NT2/D1 (cell line): ENCODE measurements around the gene ACSBG1.

Experiments
- DNase-seq: peaks from one replicate; pipeline ENCODE4 v3.0.0-alpha.2; 2011; ENCODE audit warnings: low read depth, low spot score
- H3K27me3 ChIP-seq: 2 replicates; pipeline ENCODE4 v1.6.0; 2011; ENCODE audit warnings: mild to moderate bottlenecking; ENCODE audit not compliant: insufficient read length, insufficient read depth
- H3K36me3 ChIP-seq: 2 replicates; pipeline ENCODE4 v1.6.1; 2011; ENCODE audit warnings: mild to moderate bottlenecking, low read length, mixed read lengths; ENCODE audit not compliant: insufficient read depth, insufficient read length
- H3K4me1 ChIP-seq: 2 replicates; pipeline ENCODE4 v1.5.1; 2011; ENCODE audit not compliant: insufficient read depth, insufficient read length
- H3K4me3 ChIP-seq: 2 replicates; pipeline ENCODE4 v1.5.1; 2011; ENCODE audit warnings: low read depth; ENCODE audit not compliant: insufficient read length
- H3K9ac ChIP-seq: 2 replicates; pipeline ENCODE4 v1.6.0; 2011; ENCODE audit warnings: low read depth; ENCODE audit not compliant: insufficient read length
- H3K9me3 ChIP-seq: 2 replicates; pipeline ENCODE4 v1.5.1; 2011; ENCODE audit warnings: mild to moderate bottlenecking, low read length; ENCODE audit not compliant: insufficient read depth
- SUZ12 ChIP-seq: IDR thresholded peaks from 2 replicates; pipeline ENCODE4 v1.6.1; 2011; ENCODE audit not compliant: insufficient read length, insufficient read depth; ENCODE audit errors: extremely low read depth
- YY1 ChIP-seq: IDR thresholded peaks from 2 replicates; pipeline ENCODE4 v1.6.1; 2011; ENCODE audit not compliant: insufficient read length, insufficient read depth
- ZNF274 ChIP-seq: IDR thresholded peaks from 2 replicates; pipeline ENCODE4 v1.6.1; 2011; ENCODE audit warnings: mild to moderate bottlenecking, low read depth, low read length

Gene ACSBG1

DNA sequence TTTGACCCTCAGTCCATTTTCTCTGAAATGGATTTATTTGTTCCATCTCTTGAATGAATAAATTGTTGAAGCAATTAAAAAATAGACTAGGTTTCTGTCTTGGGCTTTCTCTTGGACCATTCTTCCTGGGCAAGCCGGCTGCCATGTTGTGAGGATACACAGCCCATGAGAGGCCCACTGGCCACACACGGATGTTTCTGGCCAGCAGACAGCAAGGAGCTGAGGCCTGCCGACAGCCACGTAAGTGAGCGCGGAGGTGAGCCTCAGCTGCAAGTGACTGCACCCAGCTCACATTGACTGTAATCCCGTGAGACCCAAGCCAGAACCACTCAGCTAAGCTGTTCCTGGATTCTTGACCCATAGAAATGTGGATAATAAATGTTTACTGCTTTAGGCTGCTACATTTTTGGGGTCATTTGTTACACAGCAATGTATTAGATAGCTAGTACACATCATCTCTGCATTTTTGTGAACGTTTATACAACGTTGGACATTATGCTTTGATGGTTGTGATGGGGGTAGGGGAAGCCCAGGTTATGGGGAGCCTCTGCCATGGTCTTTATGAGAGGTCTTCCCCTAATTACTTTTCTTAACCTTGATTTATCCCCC is 62.4 kb downstream of the ACSBG1 start:
- TF ChIP-seq YY1 (no peak), ZNF274 (no peak), SUZ12 (no peak)
- Histone ChIP-seq H3K27me3 (no peaks in the 10 kb centered on the region), H3K4me1 (no peaks in the 10 kb centered on the region), H3K9me3 (no peaks in the 10 kb centered on the region), H3K4me3 (no peak overlapping the region), H3K9ac (no peak overlapping the region), H3K36me3 (peaks cover 64% of the 10 kb centered on the region)
- DNase-seq = no peak

GRCh38 chr15:78170848-78171773 is 63.3 kb downstream of the ACSBG1 start:
- Histone ChIP-seq H3K9me3 (no peaks in the 10 kb centered on the region), H3K9ac (no peak overlapping the region), H3K27me3 (no peaks in the 10 kb centered on the region), H3K4me3 (no peak overlapping the region), H3K36me3 (peaks cover 71% of the 10 kb centered on the region), H3K4me1 (no peaks in the 10 kb centered on the region)
- no peak for DNase-seq
- TF ChIP-seq ZNF274 (no peak), SUZ12 (no peak), YY1 (no peak)

GRCh38 chr15:78168608-78169007 is 65.8 kb downstream of the ACSBG1 start:
- no peak overlapping the region for H3K9ac ChIP-seq
- no peak overlapping the region for H3K4me3 ChIP-seq
- DNase-seq = no peak
- TF ChIP-seq YY1 = no peak
- no peak for TF ChIP-seq ZNF274
- no peak for TF ChIP-seq SUZ12
- H3K9me3 ChIP-seq = no peaks in the 10 kb centered on the region
- no peaks in the 10 kb centered on the region for H3K27me3 ChIP-seq
- H3K36me3 ChIP-seq = peaks cover 83% of the 10 kb centered on the region
- no peaks in the 10 kb centered on the region for H3K4me1 ChIP-seq

DNA sequence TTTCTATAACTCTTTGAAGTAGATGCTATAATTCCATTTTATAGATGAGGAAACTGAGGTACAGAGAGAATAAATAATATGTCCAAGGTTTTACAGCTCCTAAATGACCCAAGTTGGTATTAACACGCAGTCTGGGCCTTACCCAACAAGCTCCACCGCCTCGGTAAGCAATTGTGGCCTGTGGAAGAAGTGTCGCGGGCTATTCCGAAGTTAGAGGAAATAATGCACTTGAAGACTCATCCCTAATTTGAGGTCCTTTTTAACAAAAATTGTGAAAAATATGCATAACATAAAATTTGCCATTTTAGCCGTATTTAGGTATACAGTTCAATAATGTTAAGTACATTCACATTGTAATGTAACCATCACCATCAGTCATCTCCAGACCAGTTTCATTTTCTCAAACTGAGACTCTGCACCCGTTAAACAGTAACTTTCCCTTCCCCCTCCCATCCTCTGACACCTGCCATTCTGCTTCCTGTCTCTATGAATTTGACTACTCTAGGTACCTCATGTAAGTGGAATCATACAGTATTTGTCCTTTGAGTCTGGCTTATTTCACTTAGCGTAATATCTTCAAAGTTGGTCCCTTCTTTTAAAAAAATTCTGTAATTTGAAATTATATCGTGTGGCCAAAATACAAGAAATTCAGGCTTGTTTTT is 67.0 kb downstream of the ACSBG1 start:
- no peak for DNase-seq
- Histone ChIP-seq H3K4me1 (no peaks in the 10 kb centered on the region), H3K27me3 (no peaks in the 10 kb centered on the region), H3K9me3 (no peaks in the 10 kb centered on the region), H3K9ac (no peak overlapping the region), H3K36me3 (peaks cover 84% of the 10 kb centered on the region), H3K4me3 (no peak overlapping the region)
- TF ChIP-seq YY1 (no peak), ZNF274 (no peak), SUZ12 (no peak)

DNA sequence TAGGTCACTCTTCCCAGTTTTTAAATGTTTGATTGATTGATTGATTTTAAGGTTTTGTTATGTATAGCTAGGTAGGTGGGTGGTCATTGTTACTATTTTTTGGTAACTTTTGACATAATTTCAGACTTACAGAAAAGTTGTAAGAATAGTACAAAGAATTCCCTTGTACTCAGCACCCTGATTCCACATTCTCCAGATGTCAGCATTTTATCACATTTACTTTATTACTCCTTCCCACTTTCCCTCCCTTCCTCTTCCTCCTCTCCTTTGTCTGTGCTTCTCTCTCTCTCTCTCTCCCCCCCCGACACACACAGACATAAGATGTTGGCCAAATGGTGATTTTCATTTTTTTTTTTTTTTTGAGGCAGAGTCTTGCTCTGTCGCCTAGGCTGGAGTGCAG is 70.4 kb downstream of the ACSBG1 start:
- peaks cover 84% of the 10 kb centered on the region for H3K36me3 ChIP-seq

GRCh38 chr15:78162038-78162437 is 72.3 kb downstream of the ACSBG1 start:
- H3K36me3 ChIP-seq = peaks cover 70% of the 10 kb centered on the region
- no peaks in the 10 kb centered on the region for H3K9me3 ChIP-seq
- H3K4me1 ChIP-seq = no peaks in the 10 kb centered on the region
- TF ChIP-seq ZNF274 = no peak
- no peak for TF ChIP-seq SUZ12
- H3K9ac ChIP-seq = no peak overlapping the region
- no peak overlapping the region for H3K4me3 ChIP-seq
- H3K27me3 ChIP-seq = no peaks in the 10 kb centered on the region
- no peak for DNase-seq

More for the DNA sequence above, 70.4 kb downstream of the ACSBG1 start:
- Histone ChIP-seq H3K4me1 (no peaks in the 10 kb centered on the region), H3K27me3 (no peaks in the 10 kb centered on the region), H3K4me3 (no peak overlapping the region), H3K9me3 (no peaks in the 10 kb centered on the region), H3K9ac (no peak overlapping the region)
- no peak for TF ChIP-seq SUZ12
- TF ChIP-seq YY1 = no peak
- no peak for TF ChIP-seq ZNF274
- DNase-seq = no peak

DNA sequence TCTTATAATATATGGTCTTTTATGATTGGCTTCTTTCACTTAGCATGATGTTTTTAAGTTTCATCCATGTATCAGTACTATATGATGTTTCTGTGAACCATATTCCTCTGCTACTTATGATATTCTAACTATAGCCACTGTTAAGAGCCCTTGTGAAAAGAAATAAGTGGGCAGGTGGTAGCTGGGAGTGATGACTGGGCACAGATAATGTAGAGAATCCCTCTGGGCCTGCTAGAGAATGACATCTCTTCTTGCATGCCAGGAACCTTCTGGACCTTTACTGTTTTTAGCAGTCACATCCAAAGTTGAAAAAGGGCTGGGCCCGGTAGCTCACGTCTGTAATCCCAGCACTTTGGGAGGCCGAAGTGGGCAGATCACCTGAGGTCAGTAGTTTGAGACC is 75.0 kb downstream of the ACSBG1 start:
- H3K4me1 ChIP-seq = no peaks in the 10 kb centered on the region
- DNase-seq = no peak
- H3K36me3 ChIP-seq = peaks cover 50% of the 10 kb centered on the region
- no peak overlapping the region for H3K4me3 ChIP-seq
- H3K9me3 ChIP-seq = no peaks in the 10 kb centered on the region
- no peak overlapping the region for H3K9ac ChIP-seq
- no peaks in the 10 kb centered on the region for H3K27me3 ChIP-seq
- TF ChIP-seq ZNF274 = no peak
- no peak for TF ChIP-seq YY1
- TF ChIP-seq SUZ12 = no peak
